Erythroblast (primary cell): ENCODE data around the gene STARD3.

Experiments
- GATA1 ChIP-seq: IDR thresholded peaks from 2 replicates; pipeline ENCODE4 v1.6.1; 2011; ENCODE audit warnings: low read depth, mild to moderate bottlenecking, control low read depth, low read length, moderate library complexity
- POLR2A ChIP-seq: IDR thresholded peaks from 2 replicates; pipeline ENCODE4 v1.6.1; 2011; ENCODE audit warnings: mild to moderate bottlenecking, low read length

DNA sequence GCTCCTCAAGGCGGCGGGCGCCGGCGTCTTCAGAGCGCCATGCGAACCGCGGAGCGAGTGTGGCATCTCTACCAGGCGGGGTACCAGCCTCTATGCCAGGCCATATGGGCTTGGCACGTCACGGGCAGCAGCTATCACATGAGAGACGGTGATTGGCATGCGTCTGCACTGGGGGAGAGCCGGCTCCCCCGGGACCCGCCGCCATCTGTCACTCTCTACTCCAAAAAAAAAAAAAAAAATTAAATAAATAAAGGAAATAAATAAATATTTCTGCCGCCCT, 29.2 kb upstream of the STARD3 start, which contains the start of gene NEUROD2:
- TF ChIP-seq POLR2A (no peak), GATA1 (no peak)
